T-cell (primary cell): ENCODE data around the gene TEKTIP1. TPM values are rescaled to one million over a fixed set of nuclear protein-coding genes. Genes with fewer than 3 reads are reported as not detected.
A peak's percentile ranks its signal among the peaks of the same experiment; 100 is the strongest.

Experiments used
- ATAC-seq, 4 experiments: fragments of 200-7000 bp in 3 of 4; fragments of 150-1000 bp in 1 of 4; cut with Tn5 transposase; replicated peaks in 1 of 4; 1 replicate in 3 of 4; 2 replicates in 1 of 4; pipeline ENCODE4 v1.10.0; 2021; ENCODE audit warnings: moderate library complexity in 3 of 4, mild to moderate bottlenecking in 2 of 4, moderate number of reproducible peaks in 1 of 4
- CTCF ChIA-PET, 2 donors: fragments of 300-600 bp; sonication (Branson Sonifier 250); formaldehyde crosslinking; loops; one replicate each; lab custom pipeline; 2022; ENCODE audit warnings: antibody characterized with exemption in 2 of 2; lab: Charles Lee
- POLR2A ChIA-PET, 2 donors: fragments of 300-600 bp; sonication (Branson Sonifier 250); formaldehyde crosslinking; loops; one replicate each; lab custom pipeline; 2022; ENCODE audit warnings: antibody characterized with exemption in 2 of 2; lab: Charles Lee
- DNase-seq, 35 experiments: peaks; one replicate each; pipeline versions ENCODE4 v3.0.0 to v3.0.0-alpha.2; 2013 to 2023
- H3K27ac ChIP-seq: one replicate; pipeline ENCODE4 v1.5.1; 2013; ENCODE audit warnings: low read length
- H3K27me3 ChIP-seq, 2 experiments: replicated peaks in 1 of 2; 1 replicate in 1 of 2; 2 replicates in 1 of 2; pipeline versions ENCODE4 v1.6.1 to v1.7.0; 2013; ENCODE audit warnings: low read length in 1 of 2, mixed read lengths in 1 of 2; ENCODE audit not compliant: control insufficient read depth in 2 of 2, insufficient read depth in 2 of 2; ENCODE audit errors: extremely low read depth in 1 of 2
- H3K36me3 ChIP-seq, 2 donors: 1 replicate in 1 of 2; 2 replicates in 1 of 2; pipeline versions ENCODE4 v1.6.1 to v1.7.0; 2013; ENCODE audit warnings: low read length in 1 of 2; ENCODE audit not compliant: control insufficient read depth in 2 of 2, insufficient read depth in 1 of 2; ENCODE audit errors: extremely low read depth in 1 of 2
- H3K4me1 ChIP-seq, 2 experiments: 1 replicate in 1 of 2; 2 replicates in 1 of 2; pipeline versions ENCODE4 v1.6.1 to v1.7.0; 2013; ENCODE audit warnings: low read length in 2 of 2, mixed read lengths in 1 of 2; ENCODE audit not compliant: insufficient read depth in 2 of 2, control insufficient read depth in 1 of 2; ENCODE audit errors: extremely low read depth in 1 of 2
- H3K4me3 ChIP-seq, 2 donors: 1 replicate in 1 of 2; 2 replicates in 1 of 2; pipeline versions ENCODE4 v1.5.1 to v1.7.0; 2013; ENCODE audit warnings: mild to moderate bottlenecking in 2 of 2, low read length in 1 of 2, moderate library complexity in 1 of 2; ENCODE audit not compliant: control insufficient read depth in 1 of 2; ENCODE audit errors: extremely low read depth in 1 of 2
- H3K9me3 ChIP-seq: 2 replicates; pipeline ENCODE4 v1.7.0; 2013
- H3K27ac Mint-ChIP-seq, 2 donors: one replicate each; pipeline ENCODE4 v1.8.0; 2020 to 2021; ENCODE audit warnings: mild to moderate bottlenecking in 2 of 2, mixed read lengths in 2 of 2
- H3K27me3 Mint-ChIP-seq, 2 donors: one replicate each; pipeline ENCODE4 v1.8.0; 2021 to 2022; ENCODE audit warnings: mixed read lengths in 2 of 2
- H3K36me3 Mint-ChIP-seq: one replicate; pipeline ENCODE4 v1.8.0; 2021; ENCODE audit warnings: mixed read lengths
- H3K4me1 Mint-ChIP-seq, 3 donors: one replicate each; pipeline ENCODE4 v1.8.0; 2020 to 2022; ENCODE audit warnings: mixed read lengths in 3 of 3, mild to moderate bottlenecking in 1 of 3
- H3K4me3 Mint-ChIP-seq, 3 donors: one replicate each; pipeline ENCODE4 v1.8.0; 2020 to 2022; ENCODE audit warnings: mild to moderate bottlenecking in 3 of 3, mixed read lengths in 3 of 3, moderate library complexity in 3 of 3
- H3K9me3 Mint-ChIP-seq, 3 donors: one replicate each; pipeline ENCODE4 v1.8.0; 2020 to 2022; ENCODE audit warnings: mixed read lengths in 3 of 3
- WGBS: methylation state at CpG from one replicate; pipeline ENCODE4 v1.1.5; 2013; ENCODE audit warnings: missing lambda C conversion rate; ENCODE audit not compliant: insufficient coverage; 5-methylcytosine and 5-hydroxymethylcytosine counted together
- total RNA-seq, 35 experiments: library from RNA in 6 of 35; stranded (reverse) in 6 of 35; fragments of 120-200 nt in 1 of 35; gene quantifications; one replicate each; pipeline versions ENCODE4 v1.2.1 to v1.2.4 and lab custom pipeline; 2013 to 2026

The TEKTIP1 gene
- total RNA-seq, 5 donors from 2014 or later (not counting 1 experiment from before 2014, with no cell fraction given), result 7.7 to 12.4 (median 10.3) TPM

DNA sequence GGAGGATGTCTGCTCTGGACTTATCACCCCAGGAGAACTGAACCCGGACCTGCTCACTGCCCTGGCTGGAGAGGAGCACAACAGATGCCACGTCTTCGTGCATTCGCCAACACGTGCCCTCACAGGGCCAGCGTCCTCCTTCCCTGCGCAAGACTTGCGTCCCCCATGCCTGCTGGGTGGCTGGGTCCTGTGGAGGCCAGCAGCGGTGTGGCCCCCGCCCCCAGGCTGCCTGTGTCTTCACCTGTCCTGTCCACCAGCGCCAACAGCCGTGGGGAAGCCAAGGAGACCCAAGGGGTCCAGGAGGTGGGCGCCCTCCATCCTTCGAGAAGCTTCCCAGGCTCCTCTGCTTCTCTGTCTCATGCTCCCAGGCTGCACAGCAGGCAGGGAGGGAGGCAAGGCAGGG is 3.4 kb upstream of the TEKTIP1 start:
- H3K27me3 Mint-ChIP-seq, result no peaks in the 10 kb centered on the region
- H3K4me1 Mint-ChIP-seq, result no peaks in the 10 kb centered on the region
- H3K4me3 ChIP-seq, result no peak overlapping the region
- H3K27ac Mint-ChIP-seq, result no peak overlapping the region
- ChIA-PET CTCF (no interaction called here), POLR2A (no interaction called here)
- DNase-seq (no peak), ATAC-seq (no peak)
- H3K36me3 Mint-ChIP-seq, result peaks cover 23% of the 10 kb centered on the region
- H3K27me3 ChIP-seq, result no peaks in the 10 kb centered on the region
- WGBS, result 98% methylated on average over 9 of the region's 14 CpGs
- H3K9me3 ChIP-seq, result no peaks in the 10 kb centered on the region
- no peak overlapping the region for H3K4me3 Mint-ChIP-seq
- peaks cover 0 to 3% (median 0%) of the 10 kb centered on the region in 3 donors for H3K9me3 Mint-ChIP-seq
- no peaks in the 10 kb centered on the region for H3K4me1 ChIP-seq
- H3K27ac ChIP-seq, result no peak overlapping the region
- peaks cover 21 to 59% of the 10 kb centered on the region in 2 donors for H3K36me3 ChIP-seq

DNA sequence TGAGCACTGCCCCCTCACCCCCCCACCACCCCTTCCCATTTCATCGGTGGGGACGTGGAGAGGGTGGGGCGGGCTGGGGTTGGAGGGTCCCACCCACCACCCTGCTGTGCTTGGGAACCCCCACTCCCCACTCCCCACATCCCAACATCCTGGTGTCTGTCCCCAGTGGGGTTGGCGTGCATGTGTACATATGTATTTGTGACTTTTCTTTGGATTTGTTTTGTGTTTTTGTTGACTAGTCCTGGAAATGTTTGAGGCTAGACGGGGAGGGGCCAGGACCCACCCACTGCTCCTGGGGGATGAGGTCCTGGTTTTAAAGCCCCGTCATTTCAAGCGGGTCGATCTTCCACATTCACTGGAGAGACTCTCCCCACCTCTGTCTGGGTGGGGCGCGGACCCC is 3.0 kb upstream of the TEKTIP1 start:
- Mint-ChIP-seq H3K27me3 (no peaks in the 10 kb centered on the region), H3K4me3 (no peak overlapping the region), H3K9me3 (peaks cover 0 to 3% (median 0%) of the 10 kb centered on the region in 3 donors), H3K4me1 (no peaks in the 10 kb centered on the region), H3K27ac (no peak overlapping the region), H3K36me3 (peaks cover 23% of the 10 kb centered on the region)
- no peak for ATAC-seq
- 100% methylated on average over 2 of the region's 10 CpGs for WGBS
- no peaks in the 10 kb centered on the region for H3K9me3 ChIP-seq
- CTCF ChIA-PET, result no interaction called here
- H3K36me3 ChIP-seq, result peaks cover 17 to 57% of the 10 kb centered on the region in 2 donors
- DNase-seq, result no peak
- POLR2A ChIA-PET, result no interaction called here
- no peak overlapping the region for H3K27ac ChIP-seq
- H3K4me3 ChIP-seq, result no peak overlapping the region
- no peaks in the 10 kb centered on the region for H3K4me1 ChIP-seq
- H3K27me3 ChIP-seq, result no peaks in the 10 kb centered on the region

DNA sequence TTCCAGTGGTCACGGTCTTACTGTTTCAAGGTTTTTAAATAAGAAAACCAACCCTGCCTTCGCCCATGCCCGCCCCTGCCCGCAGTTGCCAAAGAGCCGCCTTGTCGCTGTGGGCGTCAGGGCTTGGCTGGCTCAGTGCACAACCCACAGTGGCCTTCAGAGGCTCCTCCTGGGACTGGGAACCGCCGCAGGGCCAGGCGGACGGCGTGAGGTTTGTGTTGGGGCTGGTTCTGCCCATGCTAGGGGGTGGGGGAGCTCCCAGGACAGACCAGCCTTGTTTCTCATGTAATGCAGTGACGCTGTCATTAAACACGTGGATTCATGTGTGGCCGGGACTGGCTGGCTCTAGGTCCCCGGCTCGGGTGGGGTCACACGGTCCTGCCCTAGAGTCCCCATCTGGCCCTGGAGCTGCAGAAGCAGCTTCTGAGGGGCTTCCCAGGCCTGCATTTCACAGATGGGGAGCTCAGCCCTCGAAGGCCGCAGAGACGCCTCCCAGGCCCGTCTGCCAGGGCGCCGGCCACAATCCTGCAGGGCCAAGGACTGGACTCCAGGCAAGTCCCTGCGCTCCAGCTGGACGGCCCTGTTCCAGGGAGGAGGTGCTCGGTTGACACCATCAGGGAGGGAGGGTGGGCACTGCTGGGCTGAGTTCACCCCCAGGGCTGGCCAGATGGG is 2.4 kb upstream of the TEKTIP1 start:
- CTCF ChIA-PET, result no interaction called here
- no peaks in the 10 kb centered on the region for H3K27me3 Mint-ChIP-seq
- Histone ChIP-seq H3K4me1 (no peaks in the 10 kb centered on the region), H3K27me3 (no peaks in the 10 kb centered on the region), H3K4me3 (no peak overlapping the region), H3K27ac (no peak overlapping the region), H3K36me3 (peaks cover 15 to 51% of the 10 kb centered on the region in 2 donors), H3K9me3 (no peaks in the 10 kb centered on the region)
- no peak overlapping the region for H3K27ac Mint-ChIP-seq
- 93% methylated on average over 27 of the region's 27 CpGs for whole genome bisulfite sequencing
- no peaks in the 10 kb centered on the region for H3K4me1 Mint-ChIP-seq
- no peak overlapping the region for H3K4me3 Mint-ChIP-seq
- peaks cover 23% of the 10 kb centered on the region for H3K36me3 Mint-ChIP-seq
- DNase-seq (no peak), ATAC-seq (no peak)
- POLR2A ChIA-PET, result no interaction called here
- H3K9me3 Mint-ChIP-seq, result peaks cover 0 to 3% (median 0%) of the 10 kb centered on the region in 3 donors

DNA sequence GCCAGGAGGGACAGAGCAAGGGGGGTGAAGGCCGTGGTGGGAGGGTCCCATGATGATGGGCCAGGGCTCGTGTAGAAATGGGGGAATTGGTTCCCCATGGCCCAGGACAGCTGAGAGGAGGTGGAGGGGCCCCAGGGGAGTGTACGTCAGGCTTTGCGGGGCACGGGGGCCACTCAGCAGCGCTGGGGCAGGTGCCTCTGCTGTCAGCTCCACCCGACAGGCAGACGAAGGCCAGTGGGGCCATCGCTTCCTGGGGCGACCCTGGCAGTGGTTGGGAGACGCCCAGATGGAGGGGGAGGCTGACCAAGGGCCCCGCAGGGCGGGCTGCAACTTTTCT is 1.9 kb upstream of the TEKTIP1 start:
- Histone ChIP-seq H3K27me3 (no peaks in the 10 kb centered on the region), H3K9me3 (no peaks in the 10 kb centered on the region), H3K4me1 (no peaks in the 10 kb centered on the region), H3K4me3 (no peak overlapping the region), H3K27ac (no peak overlapping the region), H3K36me3 (peaks cover 15 to 46% of the 10 kb centered on the region in 2 donors)
- no peak overlapping the region for H3K4me3 Mint-ChIP-seq
- peaks cover 23% of the 10 kb centered on the region for H3K36me3 Mint-ChIP-seq
- POLR2A ChIA-PET, result no interaction called here
- peaks cover 0 to 3% (median 0%) of the 10 kb centered on the region in 3 donors for H3K9me3 Mint-ChIP-seq
- ATAC-seq (peak in 1 of 4 experiments; percentile 9), DNase-seq (no peak)
- no peak overlapping the region for H3K27ac Mint-ChIP-seq
- CTCF ChIA-PET, result no interaction called here
- no peaks in the 10 kb centered on the region for H3K4me1 Mint-ChIP-seq
- WGBS, result 89% methylated on average over 12 of the region's 13 CpGs
- no peaks in the 10 kb centered on the region for H3K27me3 Mint-ChIP-seq

DNA sequence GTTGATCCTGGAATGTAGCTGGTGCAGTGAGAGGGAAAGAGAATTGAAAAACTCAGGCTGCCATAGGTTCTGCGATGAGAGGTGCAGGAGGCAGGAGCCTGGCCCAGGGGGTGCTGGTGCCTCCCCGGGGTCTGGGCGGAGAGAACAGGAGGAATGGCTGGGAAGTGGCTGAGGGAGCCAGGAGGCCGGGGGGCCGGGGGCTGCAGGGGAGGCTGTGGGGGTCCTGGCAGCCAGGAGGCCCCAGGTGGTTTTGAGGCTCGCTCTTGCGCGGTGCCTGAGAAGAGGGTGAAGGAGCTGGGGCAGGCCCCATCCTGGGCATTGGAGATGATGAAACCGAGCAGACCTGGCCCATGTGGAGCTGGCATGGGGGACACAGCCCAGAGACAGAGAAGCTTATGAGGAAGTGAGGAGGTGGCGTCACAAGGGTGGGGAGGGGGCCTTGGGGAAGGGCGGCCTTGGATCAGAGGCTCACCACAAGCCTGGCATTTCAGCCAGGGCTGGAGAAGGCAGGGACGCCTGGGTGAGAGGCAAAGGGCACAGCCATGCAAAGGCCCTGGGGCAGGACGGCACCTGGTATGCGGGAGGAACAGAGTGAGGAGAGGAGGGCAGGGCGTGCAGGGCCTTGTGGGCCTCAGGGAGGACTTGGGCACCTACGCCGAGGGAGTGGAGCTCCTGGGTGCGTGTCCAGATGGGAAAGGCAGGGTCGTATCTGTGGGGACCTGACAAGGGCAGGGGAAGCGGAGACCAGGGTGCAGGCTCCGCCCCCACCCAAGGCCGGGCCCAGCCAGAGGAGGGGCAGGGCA is 1.3 kb upstream of the TEKTIP1 start:
- 92% methylated on average over 19 of the region's 22 CpGs for WGBS
- ChIA-PET CTCF (no interaction called here), POLR2A (no interaction called here)
- Mint-ChIP-seq H3K27ac (no peak overlapping the region), H3K27me3 (no peaks in the 10 kb centered on the region), H3K4me1 (no peaks in the 10 kb centered on the region), H3K36me3 (peaks cover 23% of the 10 kb centered on the region), H3K9me3 (peaks cover 0 to 3% (median 0%) of the 10 kb centered on the region in 3 donors), H3K4me3 (no peak overlapping the region)
- Histone ChIP-seq H3K27me3 (no peaks in the 10 kb centered on the region), H3K9me3 (no peaks in the 10 kb centered on the region), H3K4me1 (no peaks in the 10 kb centered on the region), H3K27ac (no peak overlapping the region), H3K4me3 (no peak overlapping the region), H3K36me3 (peaks cover 15 to 40% of the 10 kb centered on the region in 2 donors)
- DNase-seq (no peak), ATAC-seq (peak in 3 of 4 experiments; percentile 13 to 24 (median 18))

DNA sequence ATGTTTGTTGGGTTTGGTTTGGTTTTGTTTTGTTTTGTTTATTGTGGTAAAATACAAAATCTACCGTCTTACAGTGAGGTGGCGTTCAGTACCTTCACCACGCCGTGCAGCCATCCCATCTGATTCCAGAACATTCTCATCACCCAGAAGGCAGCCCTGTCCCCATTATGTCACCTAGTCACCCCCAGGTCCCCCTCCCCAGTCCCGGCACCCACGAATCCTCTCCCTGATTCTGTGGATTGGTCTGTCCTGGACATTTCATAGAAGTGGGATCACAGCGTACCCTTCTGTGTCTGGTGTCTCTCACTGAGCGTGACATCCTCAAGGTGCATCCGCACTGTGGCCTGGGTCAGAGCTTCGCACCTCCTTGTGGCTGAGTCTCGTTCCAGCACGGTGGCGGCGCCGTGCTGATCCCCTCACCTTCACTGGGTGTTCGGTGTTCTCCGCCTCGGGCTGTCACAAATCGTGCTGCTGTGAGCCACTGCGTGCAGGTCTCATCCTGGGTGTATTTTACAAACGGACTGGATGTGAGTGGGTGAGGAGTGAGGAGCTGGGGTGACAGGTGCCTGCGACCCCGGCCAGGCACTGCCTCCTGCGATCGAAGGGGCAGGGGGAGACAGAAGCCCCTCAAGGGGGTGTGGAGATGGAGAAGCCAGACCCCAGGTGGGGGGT is 580 bp upstream of the TEKTIP1 start:
- Histone ChIP-seq H3K27me3 (no peaks in the 10 kb centered on the region), H3K36me3 (peaks cover 12 to 33% of the 10 kb centered on the region in 2 donors), H3K27ac (no peak overlapping the region), H3K4me1 (no peaks in the 10 kb centered on the region), H3K4me3 (no peak overlapping the region), H3K9me3 (no peaks in the 10 kb centered on the region)
- Mint-ChIP-seq H3K9me3 (peaks cover 0 to 3% (median 0%) of the 10 kb centered on the region in 3 donors), H3K4me1 (no peaks in the 10 kb centered on the region), H3K27ac (no peak overlapping the region), H3K27me3 (no peaks in the 10 kb centered on the region), H3K36me3 (peaks cover 23% of the 10 kb centered on the region), H3K4me3 (no peak overlapping the region)
- DNase-seq (no peak), ATAC-seq (no peak)
- CTCF ChIA-PET, result no interaction called here
- POLR2A ChIA-PET, result no interaction called here
- WGBS, result 94% methylated on average over 19 of the region's 25 CpGs
